Endothelial cell of umbilical vein (primary cell): Measurements from ENCODE around the gene DAP. TPM values are rescaled to one million over a fixed set of nuclear protein-coding genes. Genes with fewer than 3 reads are reported as not detected.

Experiments used
- BruUV-seq: library from RNA; stranded (reverse); fragments of 400-500 nt; replicated peaks from 2 replicates; lab custom pipeline; 2021; lab: Mats Ljungman, UMichigan
- CTCF ChIA-PET: fragments of 300-600, 350-600 bp; sonication (Branson Sonifier 250); formaldehyde crosslinking; loops from one replicate; lab custom pipeline; 2021; ENCODE audit warnings: antibody characterized with exemption, inconsistent platforms; lab: Charles Lee
- POLR2A ChIA-PET: fragments of 300-600, 350-600 bp; sonication (Branson Sonifier 250); formaldehyde crosslinking; loops from one replicate; lab custom pipeline; 2021; ENCODE audit warnings: antibody characterized with exemption, inconsistent platforms; lab: Charles Lee
- DNase-seq: peaks from one replicate; pipeline ENCODE4 v3.0.0-alpha.2; 2011; ENCODE audit warnings: low read depth, low spot score
- FAIRE-seq: peaks from 2 replicates; lab custom pipeline; 2011; peaks lifted over from hg19 to GRCh38; lab: Jason Lieb, UNC
- H2AFZ ChIP-seq: 2 replicates; pipeline ENCODE4 v1.6.0; 2012; ENCODE audit warnings: low read depth, low read length, control low read depth, inconsistent platforms
- H3K27ac ChIP-seq: 2 replicates; pipeline ENCODE4 v1.5.1; 2011; ENCODE audit warnings: low read depth, mild to moderate bottlenecking, control low read depth, low read length, moderate library complexity; ENCODE audit not compliant: insufficient read depth
- H3K27me3 ChIP-seq, 2 experiments: 2 replicates each; pipeline versions ENCODE4 v1.6.0 to v1.6.1; 2011; ENCODE audit warnings: low read length in 2 of 2, mixed read lengths in 1 of 2; ENCODE audit not compliant: control insufficient read depth in 2 of 2, insufficient read depth in 2 of 2
- H3K36me3 ChIP-seq, 2 experiments: 2 replicates in 1 of 2; 3 replicates in 1 of 2; pipeline ENCODE4 v1.5.1; 2011; ENCODE audit warnings: low read length in 2 of 2, mild to moderate bottlenecking in 1 of 2, moderate library complexity in 1 of 2; ENCODE audit not compliant: control insufficient read depth in 2 of 2, insufficient read depth in 2 of 2; ENCODE audit errors: extremely low read depth in 1 of 2
- H3K4me1 ChIP-seq: 3 replicates; pipeline ENCODE4 v1.5.1; 2011; ENCODE audit warnings: mild to moderate bottlenecking, low read length; ENCODE audit not compliant: control insufficient read depth, insufficient read depth; ENCODE audit errors: extremely low read depth
- H3K4me2 ChIP-seq: 2 replicates; pipeline ENCODE4 v1.6.1; 2011; ENCODE audit warnings: low read length, control low read depth, mixed read lengths; ENCODE audit not compliant: insufficient read depth
- H3K4me3 ChIP-seq, 3 experiments: fragments of 200-600 bp in 1 of 3; sonication (generic), shearing (Covaris generic) in 1 of 3; replicated peaks in 1 of 3; 2 replicates each; pipeline ENCODE4 v1.5.1; 2011 to 2016; ENCODE audit warnings: control low read depth in 3 of 3, low read length in 3 of 3, mild to moderate bottlenecking in 2 of 3, inconsistent platforms in 1 of 3, low read depth in 1 of 3, moderate library complexity in 1 of 3; ENCODE audit not compliant: insufficient read depth in 1 of 3
- H3K79me2 ChIP-seq: 2 replicates; pipeline ENCODE4 v1.6.0; 2012; ENCODE audit warnings: low read length, inconsistent platforms; ENCODE audit not compliant: control insufficient read depth, insufficient read depth
- H3K9ac ChIP-seq: replicated peaks from 2 replicates; pipeline ENCODE3; 2011; ENCODE audit warnings: low read length, control low read depth; ENCODE audit not compliant: insufficient read depth; ENCODE audit errors: extremely low read depth
- H3K9me1 ChIP-seq: replicated peaks from 3 replicates; pipeline ENCODE4 v1.6.0; 2011; ENCODE audit warnings: mild to moderate bottlenecking, low read length; ENCODE audit not compliant: control insufficient read depth, insufficient read depth; ENCODE audit errors: extremely low read depth
- H3K9me3 ChIP-seq: replicated peaks from 2 replicates; pipeline ENCODE4 v1.5.1; 2012; ENCODE audit warnings: low read length, inconsistent platforms; ENCODE audit not compliant: control insufficient read depth, insufficient read depth
- H4K20me1 ChIP-seq: replicated peaks from 2 replicates; pipeline ENCODE3; 2011; ENCODE audit warnings: mild to moderate bottlenecking, low read length; ENCODE audit not compliant: control insufficient read depth, insufficient read depth; ENCODE audit errors: extremely low read depth
- CTCF ChIP-seq, 2 donors: IDR thresholded peaks; 1 replicate in 1 of 2; 2 replicates in 1 of 2; pipeline ENCODE4 v1.5.1; 2011; ENCODE audit warnings: low read length in 2 of 2, mild to moderate bottlenecking in 2 of 2, moderate library complexity in 2 of 2, control low read depth in 1 of 2, inconsistent platforms in 1 of 2, low read depth in 1 of 2; ENCODE audit not compliant: insufficient read depth in 1 of 2; ENCODE audit errors: extremely low read depth in 1 of 2
- EZH2 ChIP-seq: IDR thresholded peaks from 2 replicates; pipeline ENCODE4 v1.6.1; 2012; ENCODE audit warnings: borderline replicate concordance, low read depth, mild to moderate bottlenecking, moderate library complexity, low read length, inconsistent platforms; ENCODE audit not compliant: severe bottlenecking
- FOS ChIP-seq: IDR thresholded peaks from 2 replicates; pipeline ENCODE4 v1.6.1; 2011; ENCODE audit warnings: mild to moderate bottlenecking, low read length, moderate library complexity, borderline replicate concordance; ENCODE audit not compliant: insufficient read depth
- GATA2 ChIP-seq: IDR thresholded peaks from 2 replicates; pipeline ENCODE4 v1.7.0; 2011; ENCODE audit warnings: low read depth, mild to moderate bottlenecking, moderate library complexity, mixed read lengths, low read length; ENCODE audit not compliant: insufficient read length, insufficient read depth
- JUN ChIP-seq: IDR thresholded peaks from 2 replicates; pipeline ENCODE4 v1.6.1; 2011; ENCODE audit warnings: borderline replicate concordance, low read depth; ENCODE audit not compliant: insufficient read length, insufficient read depth
- MAX ChIP-seq: IDR thresholded peaks from 2 replicates; pipeline ENCODE4 v1.6.1; 2011; ENCODE audit not compliant: insufficient read depth, insufficient read length
- MYC ChIP-seq: IDR thresholded peaks from one replicate; pipeline ENCODE4 v1.6.1; 2011; ENCODE audit warnings: mild to moderate bottlenecking, low read depth, low read length
- POLR2A ChIP-seq: IDR thresholded peaks from 2 replicates; pipeline ENCODE4 v1.6.1; 2012; ENCODE audit warnings: low read depth, mild to moderate bottlenecking, control low read depth, low read length
- POLR2AphosphoS5 ChIP-seq: IDR thresholded peaks from 2 replicates; pipeline ENCODE4 v1.6.1; 2012; ENCODE audit warnings: low read depth, mild to moderate bottlenecking, control low read depth, low read length, moderate library complexity; ENCODE audit not compliant: insufficient read depth
- dilution Hi-C: fragments of 300-500 bp; cut with MboI; formaldehyde crosslinking; loops from one replicate; pipeline ENCODE4 v1.15.0; 2019; ENCODE audit warnings: low sequenced_read_pairs; ENCODE audit not compliant: extremely low pct_ligation_motif_present
- intact Hi-C: fragments of 100-400 bp; cut with micrococcal nuclease; formaldehyde crosslinking; loops from one replicate; pipeline ENCODE4 v1.10.0; 2022
- polyA plus RNA-seq, 4 experiments: library from polyadenylated mRNA; depleted of rRNA in 3 of 4; stranded (reverse) in 3 of 4; unstranded in 1 of 4; fragments of >200 nt; gene quantifications; 2 replicates each; pipeline versions ENCODE4 v1.2.1 to v1.2.3, GENCODE V29; 2011 to 2012; ENCODE audit warnings: missing spikeins in 1 of 4
- total RNA-seq: library from RNA; stranded (reverse); gene quantifications from 2 replicates; pipeline ENCODE4 v1.2.3, GENCODE V29; 2021

The DAP gene
- total and polyA plus RNA-seq, 2 donors (not counting 3 experiments of a cell fraction or from before 2014, with no cell fraction given), result 79.8 to 188 TPM

- DNase-seq (no peak), FAIRE-seq (no peak)
- no peaks in the 10 kb centered on the region for H3K9me3 ChIP-seq
- no peak overlapping the region for H3K9ac ChIP-seq
- no peak overlapping the region for H3K4me2 ChIP-seq
- H4K20me1 ChIP-seq, result no peaks in the 10 kb centered on the region
- no peak overlapping the region for H3K27ac ChIP-seq
- H3K79me2 ChIP-seq, result no peaks in the 10 kb centered on the region
- H3K36me3 ChIP-seq, result no peaks in the 10 kb centered on the region
- no TSS peak for BruUV-seq
- no peak overlapping the region for H2AFZ ChIP-seq
- CTCF ChIA-PET, result interaction anchor here (1.3 kb wide), 1 partner anchor 64 kb away, joined by 4 read pairs; no protein-coding TSS in a partner anchor
- H3K9me1 ChIP-seq, result no peaks in the 10 kb centered on the region
- H3K4me1 ChIP-seq, result peaks cover 7% of the 10 kb centered on the region
- no peak for TF ChIP-seq EZH2
- no peak for TF ChIP-seq JUN
- no peak for TF ChIP-seq POLR2A
- TF ChIP-seq FOS, result no peak
- no peak for TF ChIP-seq GATA2
- TF ChIP-seq CTCF (IDR thresholded peaks at IDR 0.05; ENCODE audit: extremely low read depth in 1 of 2, insufficient read depth in 1 of 2, low read depth in 1 of 2, low read length in 2 of 2), result no peak
- TF ChIP-seq MAX, result no peak
- TF ChIP-seq POLR2AphosphoS5, result no peak
- TF ChIP-seq MYC, result no peak
- no peaks in the 10 kb centered on the region for H3K27me3 ChIP-seq
- intact Hi-C loops, result no loop called here
- no peak overlapping the region for H3K4me3 ChIP-seq
- dilution Hi-C loops, result no loop called here
- POLR2A ChIA-PET, result no interaction called here
Observed at GRCh38 chr5:10788358-10788757, 27.3 kb upstream of the DAP start.
